GM12865 (cell line): ENCODE results near the gene FBXO42.

Source experiments
- DNase-seq: peaks from one replicate; pipeline ENCODE4 v3.0.0; 2010; ENCODE audit warnings: low read depth
- H3K4me3 ChIP-seq: 2 replicates; pipeline ENCODE4 v1.5.1; 2011; ENCODE audit warnings: mild to moderate bottlenecking, low read depth, low read length, control low read depth
- CTCF ChIP-seq: IDR thresholded peaks from 2 replicates; pipeline ENCODE4 v1.5.1; 2011; ENCODE audit warnings: low read length, control low read depth, low read depth, inconsistent platforms; ENCODE audit not compliant: insufficient read depth; ENCODE audit errors: missing control alignments

FBXO42 gene

GRCh38 chr1:16294219-16295212 lies 57.8 kb downstream of the FBXO42 start:
- DNase-seq: peak; percentile 10
- H3K4me3 ChIP-seq: no peak overlapping the region
- TF ChIP-seq CTCF: no peak

GRCh38 chr1:16293538-16293937 lies 58.7 kb downstream of the FBXO42 start:
- H3K4me3 ChIP-seq: no peak overlapping the region
- no peak for DNase-seq
- TF ChIP-seq CTCF: no peak

GRCh38 chr1:16292739-16293138 lies 59.5 kb downstream of the FBXO42 start:
- no peak for DNase-seq
- H3K4me3 ChIP-seq: no peak overlapping the region
- no peak for TF ChIP-seq CTCF

DNA sequence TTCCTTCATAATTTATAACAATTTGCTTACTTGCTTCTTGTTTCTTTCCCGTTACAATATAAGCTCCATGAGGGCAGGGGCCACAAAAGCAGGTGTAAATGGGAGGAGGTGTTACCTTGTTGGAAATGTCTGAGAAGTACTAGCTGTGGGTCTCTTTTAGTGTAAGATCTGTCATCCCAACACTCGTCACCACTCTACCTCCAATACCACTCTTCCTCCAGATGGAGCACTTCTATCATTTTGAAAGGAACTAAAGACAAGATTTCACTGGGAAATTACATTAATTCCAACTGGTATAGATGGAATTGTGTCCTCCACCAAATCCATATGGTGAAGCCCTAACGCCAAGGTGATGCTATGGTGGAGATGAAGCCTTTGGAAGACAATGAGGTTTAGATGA lies 62.3 kb downstream of the FBXO42 start:
- no peak for DNase-seq
- H3K4me3 ChIP-seq: no peak overlapping the region
- no peak for TF ChIP-seq CTCF

GRCh38 chr1:16286122-16286521 lies 66.2 kb downstream of the FBXO42 start:
- no peak for TF ChIP-seq CTCF
- no peak overlapping the region for H3K4me3 ChIP-seq
- DNase-seq: no peak

- TF ChIP-seq CTCF: no peak
- no peak overlapping the region for H3K4me3 ChIP-seq
- no peak for DNase-seq
Measured at GRCh38 chr1:16281765-16282164, 70.5 kb downstream of the FBXO42 start.
